ENCODE measurements around the gene NPAS3.

DNA sequence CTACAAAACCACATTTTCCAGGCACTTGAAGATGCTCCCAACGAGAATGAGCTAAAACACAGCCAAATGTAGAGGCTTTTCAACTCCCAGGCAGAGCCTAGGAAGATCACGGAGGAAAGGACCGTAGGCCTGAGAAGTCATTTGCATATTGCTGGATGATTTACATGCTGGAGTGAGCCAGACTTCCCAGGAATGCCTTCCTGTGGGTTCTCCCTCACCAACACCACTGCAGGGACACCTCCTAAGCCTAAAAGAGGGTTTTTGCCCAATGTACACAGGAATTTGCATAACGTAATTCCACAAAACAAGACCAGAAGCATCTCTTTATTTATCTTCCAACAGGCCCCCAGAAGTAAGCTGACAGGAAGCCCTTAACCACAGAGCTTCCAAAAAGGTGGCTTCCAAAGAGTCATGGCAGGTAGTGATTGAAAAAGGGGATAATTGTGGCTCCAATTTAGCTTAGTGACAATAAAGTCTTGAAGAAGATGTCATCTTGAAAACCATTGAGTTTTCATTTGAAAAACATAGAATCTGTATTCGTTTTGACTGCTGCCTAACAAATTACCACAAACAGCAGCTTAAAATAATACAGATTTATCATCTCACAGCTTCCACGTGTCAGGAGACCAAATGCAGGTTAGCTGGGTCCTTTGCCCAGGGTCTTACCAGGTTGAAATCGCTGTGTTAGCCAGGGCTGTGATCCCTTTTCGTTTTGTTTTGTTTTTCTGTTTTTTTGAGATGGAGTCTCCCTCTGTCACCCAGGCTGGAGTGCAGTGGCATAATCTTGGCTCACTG is 896.0 kb downstream of the NPAS3 start:
- TF ChIP-seq, protein P1, sequence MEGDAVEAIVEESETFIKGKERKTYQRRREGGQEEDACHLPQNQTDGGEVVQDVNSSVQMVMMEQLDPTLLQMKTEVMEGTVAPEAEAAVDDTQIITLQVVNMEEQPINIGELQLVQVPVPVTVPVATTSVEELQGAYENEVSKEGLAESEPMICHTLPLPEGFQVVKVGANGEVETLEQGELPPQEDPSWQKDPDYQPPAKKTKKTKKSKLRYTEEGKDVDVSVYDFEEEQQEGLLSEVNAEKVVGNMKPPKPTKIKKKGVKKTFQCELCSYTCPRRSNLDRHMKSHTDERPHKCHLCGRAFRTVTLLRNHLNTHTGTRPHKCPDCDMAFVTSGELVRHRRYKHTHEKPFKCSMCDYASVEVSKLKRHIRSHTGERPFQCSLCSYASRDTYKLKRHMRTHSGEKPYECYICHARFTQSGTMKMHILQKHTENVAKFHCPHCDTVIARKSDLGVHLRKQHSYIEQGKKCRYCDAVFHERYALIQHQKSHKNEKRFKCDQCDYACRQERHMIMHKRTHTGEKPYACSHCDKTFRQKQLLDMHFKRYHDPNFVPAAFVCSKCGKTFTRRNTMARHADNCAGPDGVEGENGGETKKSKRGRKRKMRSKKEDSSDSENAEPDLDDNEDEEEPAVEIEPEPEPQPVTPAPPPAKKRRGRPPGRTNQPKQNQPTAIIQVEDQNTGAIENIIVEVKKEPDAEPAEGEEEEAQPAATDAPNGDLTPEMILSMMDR (IDR thresholded peaks at IDR 0.05; ENCODE audit: insufficient read depth, low read length): no peak
- no peak for TF ChIP-seq POLR2AphosphoS5 (IDR thresholded peaks at IDR 0.05; ENCODE audit: low read depth)

All from HL-60 (cell line).